Measurements from ENCODE around the gene PRPS2. TPM values are rescaled to one million over a fixed set of nuclear protein-coding genes. Genes with fewer than 3 reads are reported as not detected.

PRPS2 gene
- total RNA-seq, 1 experiment from 2014 or later = 38.4 TPM

- TF ChIP-seq ZBTB43 (CRISPR knock-in tag; IDR thresholded peaks at IDR 0.05) = no peak
These were observed 23.2 kb downstream of the PRPS2 start (continued) for GRCh38 chrX:12814420-12814819.

- Mint-ChIP-seq H3K36me3 (peaks cover 41% of the 10 kb centered on the region), H3K4me3 (no peak overlapping the region), H3K27ac (no peak overlapping the region), H3K4me1 (peaks cover 12% of the 10 kb centered on the region), H3K9me3 (no peaks in the 10 kb centered on the region), H3K27me3 (ENCODE audit: low read depth) (no peaks in the 10 kb centered on the region)
- ATAC-seq (no peak), DNase-seq (ENCODE audit: low spot score) (no peak)
- POLR2A ChIA-PET = no interaction called here
- CTCF ChIA-PET = no interaction called here
- TF ChIP-seq ATF3 (CRISPR knock-in tag; conservative IDR thresholded peaks at IDR 0.05) (no peak), ATF6 (CRISPR knock-in tag; IDR thresholded peaks at IDR 0.05) (no peak), CDX4 (CRISPR knock-in tag; IDR thresholded peaks at IDR 0.05; ENCODE audit: borderline replicate concordance) (no peak), SOX15 (CRISPR knock-in tag; IDR thresholded peaks at IDR 0.05) (no peak), FOXJ3 (CRISPR knock-in tag; IDR thresholded peaks at IDR 0.05; ENCODE audit: borderline replicate concordance) (no peak), FOXK1 (CRISPR knock-in tag; IDR thresholded peaks at IDR 0.05) (no peak), ETV6 (CRISPR knock-in tag; IDR thresholded peaks at IDR 0.05) (no peak), PRDM15 (CRISPR knock-in tag; IDR thresholded peaks at IDR 0.05) (no peak)
These were observed 26.3 kb downstream of the PRPS2 start for GRCh38 chrX:12817528-12817927.

GRCh38 chrX:12819222-12819621, 28.0 kb downstream of the PRPS2 start:
- POLR2A ChIA-PET = no interaction called here
- DNase-seq (ENCODE audit: low spot score) (no peak), ATAC-seq (no peak)
- Mint-ChIP-seq H3K4me1 (peaks cover 1% of the 10 kb centered on the region; the same call in 1 of the 2 replicates), H3K9me3 (no peaks in the 10 kb centered on the region), H3K27ac (peak overlapping the region; percentile 33), H3K4me3 (no peak overlapping the region), H3K27me3 (ENCODE audit: low read depth) (no peaks in the 10 kb centered on the region), H3K36me3 (peaks cover 44% of the 10 kb centered on the region)
- TF ChIP-seq EMX1 (CRISPR knock-in tag; IDR thresholded peaks at IDR 0.05) = no peak
- TF ChIP-seq JAZF1 (CRISPR knock-in tag; IDR thresholded peaks at IDR 0.05) = no peak
- no peak for TF ChIP-seq MYBL2 (CRISPR knock-in tag; IDR thresholded peaks at IDR 0.05)
- no peak for TF ChIP-seq RORB (CRISPR knock-in tag; IDR thresholded peaks at IDR 0.05)
- no peak for TF ChIP-seq ZMAT4 (CRISPR knock-in tag; IDR thresholded peaks at IDR 0.05)
- CTCF ChIA-PET = no interaction called here

Measured in WTC11 (cell line).